Activated B cell treated with CpG ODN at 0.5 μM for 24 hours (primary cell): ENCODE data around the gene EPN3. TPM values are rescaled to one million over a fixed set of nuclear protein-coding genes. Genes with fewer than 3 reads are reported as not detected.

Experiments
- ATAC-seq: fragments of 200-7000 bp; cut with Tn5 transposase; one replicate; pipeline ENCODE4 v1.10.0; 2021; ENCODE audit warnings: low read depth, mild to moderate bottlenecking, moderate library complexity
- CTCF ChIA-PET: fragments of 350-600 bp; sonication (Branson Sonifier 250); formaldehyde crosslinking; loops from one replicate; lab custom pipeline; 2021; ENCODE audit warnings: antibody characterized with exemption; lab: Charles Lee
- POLR2A ChIA-PET: fragments of 350-600 bp; sonication (Branson Sonifier 250); formaldehyde crosslinking; loops from one replicate; lab custom pipeline; 2021; ENCODE audit warnings: antibody characterized with exemption; lab: Charles Lee
- DNase-seq: peaks from one replicate; pipeline ENCODE4 v3.0.0; 2022
- H3K27ac Mint-ChIP-seq: one replicate; pipeline ENCODE4 v1.8.0; 2020; ENCODE audit warnings: mixed read lengths
- H3K27me3 Mint-ChIP-seq: one replicate; pipeline ENCODE4 v1.8.0; 2021; ENCODE audit warnings: mixed read lengths
- H3K36me3 Mint-ChIP-seq: one replicate; pipeline ENCODE4 v1.8.0; 2021; ENCODE audit warnings: low read depth, mixed read lengths
- H3K4me1 Mint-ChIP-seq: one replicate; pipeline ENCODE4 v1.8.0; 2021; ENCODE audit warnings: mixed read lengths
- H3K4me3 Mint-ChIP-seq: one replicate; pipeline ENCODE4 v1.8.0; 2020; ENCODE audit warnings: mild to moderate bottlenecking, mixed read lengths
- H3K9me3 Mint-ChIP-seq: one replicate; pipeline ENCODE4 v1.8.0; 2020; ENCODE audit warnings: mixed read lengths
- intact Hi-C: fragments of 100-400 bp; cut with micrococcal nuclease; formaldehyde crosslinking; loops from one replicate; pipeline ENCODE4 v1.15.1; 2024
- total RNA-seq: library from RNA; stranded (reverse); gene quantifications from 2 replicates; pipeline ENCODE4 v1.2.3, GENCODE V29; 2022
- TF ChIP-seq, protein P1 (sequence below): fragments of 200-600 bp; IDR thresholded peaks from one replicate; pipeline ENCODE4 v1.8.0; 2022; ENCODE audit warnings: antibody characterized with exemption, mild to moderate bottlenecking

EPN3 gene
- total RNA-seq, 1 donor from 2014 or later = not detected

DNA sequence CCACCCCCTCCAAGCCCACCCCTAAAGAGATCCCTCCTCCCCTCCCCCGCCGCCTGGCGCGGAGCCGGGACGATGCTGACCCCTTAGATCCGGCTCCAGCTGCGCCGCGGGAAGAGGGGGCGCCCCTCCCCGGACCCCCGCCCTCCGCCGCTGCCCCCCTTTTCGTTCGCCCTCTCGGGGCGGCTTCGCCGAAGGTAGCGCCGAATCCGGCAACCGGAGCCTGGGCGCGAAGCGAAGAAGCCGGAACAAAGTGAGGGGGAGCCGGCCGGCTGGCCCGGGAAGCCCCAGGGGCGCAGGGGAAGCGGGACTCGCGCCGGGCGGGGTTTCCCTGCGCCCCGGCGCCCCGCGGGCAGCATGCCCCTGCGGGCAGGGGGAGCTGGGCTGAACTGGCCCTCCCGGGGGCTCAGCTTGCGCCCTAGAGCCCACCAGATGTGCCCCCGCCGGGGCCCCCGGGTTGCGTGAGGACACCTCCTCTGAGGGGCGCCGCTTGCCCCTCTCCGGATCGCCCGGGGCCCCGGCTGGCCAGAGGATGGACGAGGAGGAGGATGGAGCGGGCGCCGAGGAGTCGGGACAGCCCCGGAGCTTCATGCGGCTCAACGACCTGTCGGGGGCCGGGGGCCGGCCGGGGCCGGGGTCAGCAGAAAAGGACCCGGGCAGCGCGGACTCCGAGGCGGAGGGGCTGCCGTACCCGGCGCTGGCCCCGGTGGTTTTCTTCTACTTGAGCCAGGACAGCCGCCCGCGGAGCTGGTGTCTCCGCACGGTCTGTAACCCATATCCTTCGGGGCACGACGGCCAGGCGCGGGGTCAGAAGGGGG, 28.6 kb downstream of the EPN3 start:
- ATAC-seq = no peak
- Mint-ChIP-seq H3K4me1 (peaks cover 33% of the 10 kb centered on the region), H3K27me3 (peaks cover 43% of the 10 kb centered on the region), H3K27ac (no peak overlapping the region), H3K9me3 (no peaks in the 10 kb centered on the region), H3K4me3 (peak overlapping the region; percentile 32), H3K36me3 (no peaks in the 10 kb centered on the region)
- CTCF ChIA-PET = interaction anchor here (1.6 to 2.3 kb wide), 2 partner anchors 10 to 19 kb away, joined by 6 read pairs; no protein-coding TSS in a partner anchor
- POLR2A ChIA-PET = interaction anchor here (0.6 to 2.7 kb wide), 5 partner anchors 11 to 305 kb away, joined by 3 to 8 read pairs (median 4); partner anchors contain the start of gene TOB1
- no peak for DNase-seq
- intact Hi-C loops = loop anchor here (1.0 to 5.0 kb wide), 4 partner anchors 14 to 82 kb away; partner anchors contain the start of genes RSAD1 and SPATA20
- TF ChIP-seq, protein P1, sequence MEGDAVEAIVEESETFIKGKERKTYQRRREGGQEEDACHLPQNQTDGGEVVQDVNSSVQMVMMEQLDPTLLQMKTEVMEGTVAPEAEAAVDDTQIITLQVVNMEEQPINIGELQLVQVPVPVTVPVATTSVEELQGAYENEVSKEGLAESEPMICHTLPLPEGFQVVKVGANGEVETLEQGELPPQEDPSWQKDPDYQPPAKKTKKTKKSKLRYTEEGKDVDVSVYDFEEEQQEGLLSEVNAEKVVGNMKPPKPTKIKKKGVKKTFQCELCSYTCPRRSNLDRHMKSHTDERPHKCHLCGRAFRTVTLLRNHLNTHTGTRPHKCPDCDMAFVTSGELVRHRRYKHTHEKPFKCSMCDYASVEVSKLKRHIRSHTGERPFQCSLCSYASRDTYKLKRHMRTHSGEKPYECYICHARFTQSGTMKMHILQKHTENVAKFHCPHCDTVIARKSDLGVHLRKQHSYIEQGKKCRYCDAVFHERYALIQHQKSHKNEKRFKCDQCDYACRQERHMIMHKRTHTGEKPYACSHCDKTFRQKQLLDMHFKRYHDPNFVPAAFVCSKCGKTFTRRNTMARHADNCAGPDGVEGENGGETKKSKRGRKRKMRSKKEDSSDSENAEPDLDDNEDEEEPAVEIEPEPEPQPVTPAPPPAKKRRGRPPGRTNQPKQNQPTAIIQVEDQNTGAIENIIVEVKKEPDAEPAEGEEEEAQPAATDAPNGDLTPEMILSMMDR = no peak

DNA sequence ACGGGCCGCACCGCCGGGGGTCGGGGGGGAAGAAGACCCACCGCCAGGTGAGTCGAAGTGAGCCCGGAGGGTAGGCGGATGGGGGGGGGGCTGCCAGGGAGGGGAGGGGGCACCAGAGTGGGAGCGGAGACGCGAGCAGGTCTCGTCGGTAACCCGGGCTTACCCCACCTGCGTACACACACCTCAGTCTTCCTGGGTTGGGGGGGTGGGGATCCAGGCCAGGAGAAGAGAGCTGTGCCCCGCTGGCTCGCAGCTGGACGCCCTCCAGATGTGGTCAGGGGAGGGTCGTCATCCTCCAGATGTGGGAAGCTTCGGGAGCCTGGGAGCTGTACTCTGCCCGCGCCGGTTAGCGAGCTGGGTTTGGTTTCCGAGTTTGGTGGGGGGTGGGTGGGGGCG, 29.2 kb downstream of the EPN3 start:
- no peak for DNase-seq
- POLR2A ChIA-PET = interaction anchor here (0.6 to 1.5 kb wide), 2 partner anchors 19 to 25 kb away, joined by 3 to 4 read pairs; no protein-coding TSS in a partner anchor

DNA sequence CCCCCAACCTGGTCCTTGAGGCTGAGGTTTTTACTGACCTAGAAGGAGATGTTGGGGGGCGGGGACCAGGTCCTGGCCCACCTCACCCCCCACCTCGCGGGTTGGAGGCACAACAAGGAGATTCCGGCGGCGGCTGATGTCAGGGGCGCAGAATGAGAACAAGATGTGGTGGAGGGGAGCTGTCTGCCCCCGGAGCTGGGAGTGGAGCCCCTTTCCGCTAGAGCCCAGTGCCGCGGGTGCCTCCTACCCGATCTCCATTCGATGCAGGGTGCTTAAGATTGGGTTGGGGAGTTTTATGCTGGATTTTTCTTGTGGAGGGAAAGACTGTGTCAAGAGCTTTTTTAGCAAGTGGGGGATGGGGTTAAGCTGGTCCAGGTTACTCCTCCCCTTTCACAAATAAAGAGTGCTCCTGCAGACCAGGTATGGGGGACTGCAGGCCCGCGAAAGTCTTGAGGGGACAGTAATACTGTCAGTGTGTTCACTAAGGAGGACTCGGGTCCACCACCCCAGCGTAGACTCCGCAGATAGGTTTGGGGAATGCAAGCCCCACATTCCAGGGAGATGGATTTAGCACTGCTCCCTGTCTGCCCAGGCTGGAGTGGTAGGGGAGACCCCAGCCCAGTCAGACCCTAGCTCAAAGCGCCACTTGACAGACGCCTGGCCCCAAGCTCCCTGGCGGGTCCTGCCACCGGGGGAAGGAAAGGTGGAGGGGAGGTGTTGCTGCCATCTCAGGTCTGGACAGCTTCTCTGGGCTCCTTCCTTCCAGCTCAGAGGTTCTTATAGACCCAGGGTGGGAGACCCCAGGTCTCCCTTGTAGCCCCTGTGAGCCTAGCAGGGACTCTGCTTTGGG, 29.9 kb downstream of the EPN3 start:
- peak overlapping the region; percentile 60 for H3K4me3 Mint-ChIP-seq
- no peaks in the 10 kb centered on the region for H3K9me3 Mint-ChIP-seq
- no peak overlapping the region for H3K27ac Mint-ChIP-seq
- TF ChIP-seq, protein P1 = no peak
- ATAC-seq (no peak), DNase-seq (no peak)
- CTCF ChIA-PET = no interaction called here
- H3K36me3 Mint-ChIP-seq = no peaks in the 10 kb centered on the region
- H3K4me1 Mint-ChIP-seq = peaks cover 33% of the 10 kb centered on the region
- peaks cover 52% of the 10 kb centered on the region for H3K27me3 Mint-ChIP-seq
- POLR2A ChIA-PET = interaction anchor here (0.6 kb wide), 1 partner anchor 24 kb away, joined by 3 read pairs; no protein-coding TSS in a partner anchor
- intact Hi-C loops = loop anchor here (5.0 kb wide), 1 partner anchor 65 kb away; no protein-coding TSS in a partner anchor

More for the DNA sequence above, 29.2 kb downstream of the EPN3 start:
- intact Hi-C loops = loop anchor here (2.0 to 5.0 kb wide), 2 partner anchors 66 to 83 kb away; partner anchors contain the start of gene RSAD1
- Mint-ChIP-seq H3K4me3 (peak overlapping the region; percentile 28), H3K27me3 (peaks cover 49% of the 10 kb centered on the region), H3K9me3 (no peaks in the 10 kb centered on the region), H3K27ac (no peak overlapping the region), H3K4me1 (peaks cover 33% of the 10 kb centered on the region), H3K36me3 (no peaks in the 10 kb centered on the region)
- TF ChIP-seq, protein P1 = no peak
- no peak for ATAC-seq
- CTCF ChIA-PET = interaction anchor here (2.3 kb wide), 1 partner anchor 19 kb away, joined by 6 read pairs; no protein-coding TSS in a partner anchor

DNA sequence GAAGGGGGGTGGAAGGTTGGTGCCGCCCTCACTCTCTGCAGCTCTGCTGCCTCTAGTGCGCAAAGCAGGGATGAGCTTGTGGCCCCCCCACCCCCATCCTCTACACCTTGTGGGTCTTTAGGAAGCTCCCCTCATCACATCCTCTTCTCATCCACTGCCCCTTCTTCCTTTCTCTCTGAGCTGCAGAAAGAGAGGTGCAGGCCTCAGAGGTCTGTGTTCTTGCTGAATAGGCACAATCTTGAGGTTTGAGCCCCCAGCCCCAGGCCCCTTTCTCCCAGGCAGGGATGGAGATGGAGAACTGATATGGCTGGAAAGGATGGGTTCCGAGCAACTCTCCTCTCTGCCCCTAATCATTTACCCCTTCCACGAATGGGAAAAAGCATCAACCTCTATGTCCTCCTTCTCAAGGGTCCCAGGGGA, 30.6 kb downstream of the EPN3 start:
- Mint-ChIP-seq H3K4me1 (peaks cover 33% of the 10 kb centered on the region), H3K27ac (no peak overlapping the region), H3K27me3 (peaks cover 57% of the 10 kb centered on the region), H3K36me3 (no peaks in the 10 kb centered on the region), H3K4me3 (no peak overlapping the region), H3K9me3 (no peaks in the 10 kb centered on the region)
- DNase-seq = no peak
- no peak for ATAC-seq
- ChIA-PET POLR2A (no interaction called here), CTCF (no interaction called here)
- intact Hi-C loops = loop anchor here (5.0 kb wide), 1 partner anchor 64 kb away; no protein-coding TSS in a partner anchor
- TF ChIP-seq, protein P1 = no peak
